Measurements from ENCODE around the gene TNRC18. TPM values are rescaled to one million over a fixed set of nuclear protein-coding genes. Genes with fewer than 3 reads are reported as not detected.

The TNRC18 gene
- total and polyA plus RNA-seq, 2 donors (not counting 3 experiments of a cell fraction or from before 2014, with no cell fraction given) = 14.8 to 64.6 TPM

DNA sequence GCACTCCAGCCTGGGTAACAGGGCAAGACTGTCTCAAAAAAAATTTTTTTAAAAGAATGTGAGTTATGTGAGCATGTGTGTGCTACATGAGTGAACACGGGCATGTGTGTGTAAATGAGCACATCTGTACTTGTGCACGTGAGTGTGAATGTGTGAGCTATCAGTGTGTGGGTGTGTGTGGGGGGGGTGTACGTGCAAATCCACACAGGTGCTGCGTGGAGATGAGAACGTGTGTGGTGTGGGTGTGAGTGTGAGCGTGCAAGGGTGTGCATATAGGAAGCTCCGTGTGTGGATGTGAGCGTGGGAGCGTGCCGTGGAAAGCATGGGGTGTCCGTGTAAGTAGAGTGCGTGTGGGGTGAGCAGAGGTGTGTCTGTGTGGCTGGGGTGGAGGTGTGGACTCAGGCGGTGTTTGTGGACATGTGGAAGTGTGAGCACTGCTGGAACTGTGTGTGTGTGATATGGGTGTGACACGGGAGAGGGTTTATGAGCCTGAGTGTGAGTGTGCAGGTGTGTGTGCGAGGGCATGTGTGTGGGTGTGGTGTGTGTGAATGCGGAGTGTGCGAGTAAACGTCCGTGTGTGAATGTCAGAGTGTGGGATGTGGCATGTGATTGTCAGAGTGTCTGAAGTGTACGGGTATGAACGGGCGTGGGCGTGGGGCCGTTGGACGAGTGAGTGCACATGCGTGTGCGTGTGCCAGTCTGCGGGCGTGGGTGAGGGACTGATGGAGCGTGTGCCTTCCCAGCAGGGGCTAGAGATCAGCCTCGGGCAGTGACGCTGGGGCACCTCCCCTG lies 45.9 kb upstream of the TNRC18 start:
- no peak overlapping the region for H3K9ac ChIP-seq (replicated peaks; ENCODE audit: extremely low read depth, insufficient read depth, low read length)
- POLR2A ChIA-PET = no interaction called here
- H3K4me1 ChIP-seq (ENCODE audit: control insufficient read depth, extremely low read depth, insufficient read depth, low read length) = no peaks in the 10 kb centered on the region
- no peaks in the 10 kb centered on the region for H4K20me1 ChIP-seq (replicated peaks; ENCODE audit: control insufficient read depth, extremely low read depth, insufficient read depth, low read length)
- no peak overlapping the region for H3K27ac ChIP-seq (ENCODE audit: insufficient read depth, low read depth, low read length)
- TF ChIP-seq FOS (IDR thresholded peaks at IDR 0.05; ENCODE audit: borderline replicate concordance, insufficient read depth, low read length) (no peak), GATA2 (IDR thresholded peaks at IDR 0.05; ENCODE audit: insufficient read depth, insufficient read length, low read depth, low read length) (no peak), MYC (IDR thresholded peaks at IDR 0.05; ENCODE audit: low read depth, low read length) (no peak), JUN (IDR thresholded peaks at IDR 0.05; ENCODE audit: borderline replicate concordance, insufficient read depth, insufficient read length, low read depth) (no peak), POLR2A (IDR thresholded peaks at IDR 0.05; ENCODE audit: low read depth, low read length) (no peak), EZH2 (IDR thresholded peaks at IDR 0.05; ENCODE audit: borderline replicate concordance, low read depth, low read length, severe bottlenecking) (no peak), POLR2AphosphoS5 (IDR thresholded peaks at IDR 0.05; ENCODE audit: insufficient read depth, low read depth, low read length) (no peak)
- TF ChIP-seq, protein P1, sequence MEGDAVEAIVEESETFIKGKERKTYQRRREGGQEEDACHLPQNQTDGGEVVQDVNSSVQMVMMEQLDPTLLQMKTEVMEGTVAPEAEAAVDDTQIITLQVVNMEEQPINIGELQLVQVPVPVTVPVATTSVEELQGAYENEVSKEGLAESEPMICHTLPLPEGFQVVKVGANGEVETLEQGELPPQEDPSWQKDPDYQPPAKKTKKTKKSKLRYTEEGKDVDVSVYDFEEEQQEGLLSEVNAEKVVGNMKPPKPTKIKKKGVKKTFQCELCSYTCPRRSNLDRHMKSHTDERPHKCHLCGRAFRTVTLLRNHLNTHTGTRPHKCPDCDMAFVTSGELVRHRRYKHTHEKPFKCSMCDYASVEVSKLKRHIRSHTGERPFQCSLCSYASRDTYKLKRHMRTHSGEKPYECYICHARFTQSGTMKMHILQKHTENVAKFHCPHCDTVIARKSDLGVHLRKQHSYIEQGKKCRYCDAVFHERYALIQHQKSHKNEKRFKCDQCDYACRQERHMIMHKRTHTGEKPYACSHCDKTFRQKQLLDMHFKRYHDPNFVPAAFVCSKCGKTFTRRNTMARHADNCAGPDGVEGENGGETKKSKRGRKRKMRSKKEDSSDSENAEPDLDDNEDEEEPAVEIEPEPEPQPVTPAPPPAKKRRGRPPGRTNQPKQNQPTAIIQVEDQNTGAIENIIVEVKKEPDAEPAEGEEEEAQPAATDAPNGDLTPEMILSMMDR (IDR thresholded peaks at IDR 0.05; ENCODE audit: extremely low read depth in 1 of 2, insufficient read depth in 1 of 2, low read depth in 1 of 2, low read length in 2 of 2) = no peak
- TF ChIP-seq, protein P2, sequence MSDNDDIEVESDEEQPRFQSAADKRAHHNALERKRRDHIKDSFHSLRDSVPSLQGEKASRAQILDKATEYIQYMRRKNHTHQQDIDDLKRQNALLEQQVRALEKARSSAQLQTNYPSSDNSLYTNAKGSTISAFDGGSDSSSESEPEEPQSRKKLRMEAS (IDR thresholded peaks at IDR 0.05; ENCODE audit: insufficient read depth, insufficient read length) = no peak
- no peak overlapping the region for H2AFZ ChIP-seq (ENCODE audit: low read depth, low read length)
- FAIRE-seq (no peak), DNase-seq (ENCODE audit: low read depth, low spot score) (no peak)
- no TSS peak for BruUV-seq (replicated peaks)
- CTCF ChIA-PET = no interaction called here
- H3K4me2 ChIP-seq (ENCODE audit: insufficient read depth, low read length) = no peak overlapping the region
- H3K27me3 ChIP-seq (ENCODE audit: control insufficient read depth in 2 of 2, insufficient read depth in 2 of 2, low read length in 2 of 2) = no peaks in the 10 kb centered on the region
- dilution Hi-C loops (cut with MboI; ENCODE audit: extremely low pct_ligation_motif_present, low sequenced_read_pairs) = no loop called here
- H3K9me3 ChIP-seq (replicated peaks; ENCODE audit: control insufficient read depth, insufficient read depth, low read length) = no peaks in the 10 kb centered on the region
- H3K9me1 ChIP-seq (replicated peaks; ENCODE audit: control insufficient read depth, extremely low read depth, insufficient read depth, low read length) = no peaks in the 10 kb centered on the region
- no peak overlapping the region for H3K4me3 ChIP-seq (replicated peaks in 1 of 3; ENCODE audit: insufficient read depth in 1 of 3, low read depth in 1 of 3, low read length in 3 of 3)
- intact Hi-C loops (cut with micrococcal nuclease) = no loop called here
- no peaks in the 10 kb centered on the region for H3K36me3 ChIP-seq (ENCODE audit: control insufficient read depth in 2 of 2, extremely low read depth in 1 of 2, insufficient read depth in 2 of 2, low read length in 2 of 2)
- no peaks in the 10 kb centered on the region for H3K79me2 ChIP-seq (ENCODE audit: control insufficient read depth, insufficient read depth, low read length)
